Dendritic cell treated with granulocyte-macrophage colony-stimulating factor and Interleukin-4, amounts not matched to agents 40 ng/mL and 50 ng/mL, for 4 days (primary cell): ENCODE measurements around the gene LCN10.

Source experiments
- H3K27ac Mint-ChIP-seq: one replicate; pipeline ENCODE4 v1.8.0; 2022; ENCODE audit warnings: mild to moderate bottlenecking, mixed read lengths
- H3K27me3 Mint-ChIP-seq: one replicate; pipeline ENCODE4 v1.8.0; 2022; ENCODE audit warnings: mild to moderate bottlenecking, mixed read lengths
- H3K36me3 Mint-ChIP-seq: one replicate; pipeline ENCODE4 v1.8.0; 2022; ENCODE audit warnings: low read depth, mixed read lengths
- H3K4me1 Mint-ChIP-seq: one replicate; pipeline ENCODE4 v1.8.0; 2022; ENCODE audit warnings: low read depth, mixed read lengths
- H3K4me3 Mint-ChIP-seq: one replicate; pipeline ENCODE4 v1.8.0; 2022; ENCODE audit warnings: mild to moderate bottlenecking, moderate library complexity, mixed read lengths
- H3K9me3 Mint-ChIP-seq: one replicate; pipeline ENCODE4 v1.8.0; 2022; ENCODE audit warnings: mixed read lengths
- intact Hi-C: fragments of 100-400 bp; cut with micrococcal nuclease; formaldehyde crosslinking; loops from one replicate; pipeline ENCODE4 v1.15.0; 2022

LCN10 gene

GRCh38 chr9:136729144-136729543, 13.6 kb downstream of the LCN10 start:
- H3K27me3 Mint-ChIP-seq: peaks cover 14% of the 10 kb centered on the region
- intact Hi-C loops: loop anchor here (5.0 kb wide), 1 partner anchor 42 kb away; the partner anchor contains the start of gene AGPAT2
- H3K4me1 Mint-ChIP-seq: peaks cover 46% of the 10 kb centered on the region
- no peaks in the 10 kb centered on the region for H3K9me3 Mint-ChIP-seq
- no peak overlapping the region for H3K27ac Mint-ChIP-seq
- peak overlapping the region; percentile 89 for H3K4me3 Mint-ChIP-seq
- peaks cover 36% of the 10 kb centered on the region for H3K36me3 Mint-ChIP-seq

DNA sequence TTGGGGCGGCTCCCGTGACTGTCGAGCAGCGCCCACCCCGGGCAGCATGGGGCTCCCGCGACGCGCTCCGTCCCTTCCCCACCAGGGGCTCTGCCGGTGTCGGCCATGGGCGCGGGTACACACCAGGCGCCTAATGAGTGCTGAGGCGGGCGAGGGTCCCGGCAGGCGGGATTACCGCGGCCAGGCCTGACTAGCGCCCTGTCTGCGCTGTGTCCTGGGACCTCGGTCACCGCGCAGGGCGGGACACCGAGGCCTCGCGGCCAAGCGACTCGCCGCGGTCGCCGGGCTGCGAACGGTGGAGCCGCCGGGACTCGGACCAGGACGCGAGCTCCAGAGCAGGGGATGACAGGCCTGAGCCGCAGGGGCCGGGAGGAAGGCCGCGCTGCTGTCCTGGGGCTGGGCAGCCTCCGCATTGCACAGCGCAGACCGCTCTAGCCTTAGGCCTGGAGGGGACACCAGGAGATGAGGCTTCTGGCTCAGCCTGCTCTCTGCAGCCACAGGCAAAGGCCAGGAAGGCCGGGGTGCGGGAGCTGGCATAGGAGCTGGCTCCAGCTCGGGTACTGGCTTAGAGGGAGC, 14.1 kb downstream of the LCN10 start:
- intact Hi-C loops: loop anchor here (5.0 kb wide), 1 partner anchor 41 kb away; the partner anchor contains the start of gene AGPAT2
- Mint-ChIP-seq H3K4me3 (peak overlapping the region; percentile 89), H3K36me3 (peaks cover 41% of the 10 kb centered on the region), H3K27ac (peak overlapping the region; percentile 53), H3K27me3 (peaks cover 14% of the 10 kb centered on the region), H3K9me3 (no peaks in the 10 kb centered on the region), H3K4me1 (peaks cover 51% of the 10 kb centered on the region)

DNA sequence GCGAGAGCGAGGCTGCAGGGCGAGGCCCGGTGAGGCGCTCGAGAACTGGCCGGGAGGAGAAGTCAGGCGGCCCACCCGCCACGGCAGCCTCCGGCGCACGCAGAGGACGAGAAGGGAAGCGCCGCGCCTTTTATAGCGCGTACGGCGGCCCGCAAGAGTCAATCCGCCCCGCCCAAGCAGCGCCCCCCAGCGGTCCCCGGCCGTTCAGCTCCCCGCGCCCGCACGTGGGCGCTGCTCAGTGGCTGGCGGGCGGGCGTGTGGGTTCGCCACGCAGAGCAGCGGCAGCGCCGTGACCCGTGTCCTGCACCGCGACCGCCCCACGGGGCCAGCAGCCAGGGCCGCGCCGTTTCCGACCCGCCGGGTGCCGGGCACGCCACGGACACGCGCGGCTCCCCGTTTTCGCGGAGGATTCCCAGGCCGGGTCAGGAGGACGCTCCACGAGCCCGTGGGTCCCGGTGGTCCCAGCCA, 14.6 kb downstream of the LCN10 start:
- Mint-ChIP-seq H3K4me3 (peak overlapping the region; percentile 89), H3K27ac (peak overlapping the region; percentile 78), H3K27me3 (peaks cover 14% of the 10 kb centered on the region), H3K9me3 (no peaks in the 10 kb centered on the region), H3K36me3 (peaks cover 46% of the 10 kb centered on the region), H3K4me1 (peaks cover 55% of the 10 kb centered on the region)
- intact Hi-C loops: loop anchor here (5.0 kb wide), 1 partner anchor 41 kb away; the partner anchor contains the start of gene AGPAT2

- Mint-ChIP-seq H3K9me3 (no peaks in the 10 kb centered on the region), H3K4me1 (peaks cover 61% of the 10 kb centered on the region), H3K4me3 (peak overlapping the region; percentile 89), H3K27me3 (peaks cover 13% of the 10 kb centered on the region), H3K36me3 (peaks cover 60% of the 10 kb centered on the region), H3K27ac (peak overlapping the region; percentile 78)
- intact Hi-C loops: loop anchor here (5.0 kb wide), 1 partner anchor 39 kb away; the partner anchor contains the start of gene AGPAT2
Measured at GRCh38 chr9:136726631-136727191, 16.0 kb downstream of the LCN10 start.

- intact Hi-C loops: loop anchor here (5.0 kb wide), 1 partner anchor 39 kb away; the partner anchor contains the start of gene AGPAT2
- no peaks in the 10 kb centered on the region for H3K9me3 Mint-ChIP-seq
- H3K36me3 Mint-ChIP-seq: peaks cover 66% of the 10 kb centered on the region
Measured at GRCh38 chr9:136726118-136726517, 16.6 kb downstream of the LCN10 start.

DNA sequence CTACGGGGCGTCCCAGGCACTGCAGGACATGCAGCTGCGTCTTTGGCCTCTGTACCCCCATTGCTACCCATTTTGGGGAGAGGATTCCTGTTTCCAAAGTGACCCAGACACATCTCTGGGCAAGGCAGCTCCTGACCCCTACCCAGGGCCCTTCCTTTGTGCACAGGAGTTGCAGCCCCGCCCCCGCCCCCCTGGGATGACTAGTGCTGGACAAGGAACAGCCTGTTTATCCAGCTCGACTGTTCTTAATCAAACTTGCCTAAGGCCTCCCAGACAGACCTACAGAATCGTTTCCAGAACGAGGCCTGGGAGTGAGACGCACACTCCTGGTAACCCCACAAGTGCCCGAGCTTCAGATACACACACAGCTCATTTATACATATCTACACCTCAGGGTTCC, 17.1 kb downstream of the LCN10 start:
- H3K36me3 Mint-ChIP-seq: peaks cover 71% of the 10 kb centered on the region
- H3K4me1 Mint-ChIP-seq: peaks cover 68% of the 10 kb centered on the region
- no peak overlapping the region for H3K27ac Mint-ChIP-seq
- no peak overlapping the region for H3K4me3 Mint-ChIP-seq
- H3K27me3 Mint-ChIP-seq: peaks cover 13% of the 10 kb centered on the region
- intact Hi-C loops: loop anchor here (5.0 kb wide), 1 partner anchor 38 kb away; the partner anchor contains the start of gene AGPAT2
- H3K9me3 Mint-ChIP-seq: no peaks in the 10 kb centered on the region

More at GRCh38 chr9:136726118-136726517, 16.6 kb downstream of the LCN10 start:
- H3K4me3 Mint-ChIP-seq: no peak overlapping the region
- peaks cover 13% of the 10 kb centered on the region for H3K27me3 Mint-ChIP-seq
- no peak overlapping the region for H3K27ac Mint-ChIP-seq
- peaks cover 65% of the 10 kb centered on the region for H3K4me1 Mint-ChIP-seq

DNA sequence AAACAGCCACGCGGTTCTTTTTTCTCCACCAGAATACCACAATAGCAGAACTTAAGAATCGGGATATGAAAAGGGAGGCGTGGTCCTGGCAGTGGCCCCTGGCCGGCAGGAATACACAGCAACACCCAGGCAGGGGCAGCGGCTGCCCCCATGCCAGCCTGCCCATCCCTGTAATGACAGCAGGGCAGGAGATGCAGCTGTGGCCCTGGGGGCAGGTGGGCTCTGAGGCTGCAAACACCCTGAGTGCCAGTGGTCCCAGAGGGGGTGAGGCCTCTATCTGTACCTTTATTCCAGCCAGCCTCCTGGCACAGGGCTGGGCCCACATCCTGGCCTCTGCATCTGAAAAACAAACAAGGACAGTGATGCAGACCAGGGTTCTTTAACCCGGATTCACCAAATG, 18.0 kb downstream of the LCN10 start:
- Mint-ChIP-seq H3K9me3 (no peaks in the 10 kb centered on the region), H3K27ac (no peak overlapping the region), H3K4me1 (peaks cover 72% of the 10 kb centered on the region), H3K36me3 (peaks cover 75% of the 10 kb centered on the region), H3K27me3 (peaks cover 17% of the 10 kb centered on the region), H3K4me3 (no peak overlapping the region)
- intact Hi-C loops: loop anchor here (5.0 kb wide), 1 partner anchor 37 kb away; the partner anchor contains the start of gene AGPAT2

GRCh38 chr9:136723989-136724388, 18.8 kb downstream of the LCN10 start:
- peaks cover 11% of the 10 kb centered on the region for H3K27me3 Mint-ChIP-seq
- H3K4me1 Mint-ChIP-seq: peaks cover 72% of the 10 kb centered on the region
- peaks cover 75% of the 10 kb centered on the region for H3K36me3 Mint-ChIP-seq
- no peak overlapping the region for H3K27ac Mint-ChIP-seq
- no peaks in the 10 kb centered on the region for H3K9me3 Mint-ChIP-seq
- no peak overlapping the region for H3K4me3 Mint-ChIP-seq
- intact Hi-C loops: no loop called here

- Mint-ChIP-seq H3K27ac (no peak overlapping the region), H3K4me1 (peaks cover 67% of the 10 kb centered on the region), H3K27me3 (peaks cover 14% of the 10 kb centered on the region), H3K36me3 (peaks cover 75% of the 10 kb centered on the region), H3K9me3 (no peaks in the 10 kb centered on the region), H3K4me3 (no peak overlapping the region)
- intact Hi-C loops: no loop called here
Measured at GRCh38 chr9:136723362-136723976, 19.3 kb downstream of the LCN10 start.

DNA sequence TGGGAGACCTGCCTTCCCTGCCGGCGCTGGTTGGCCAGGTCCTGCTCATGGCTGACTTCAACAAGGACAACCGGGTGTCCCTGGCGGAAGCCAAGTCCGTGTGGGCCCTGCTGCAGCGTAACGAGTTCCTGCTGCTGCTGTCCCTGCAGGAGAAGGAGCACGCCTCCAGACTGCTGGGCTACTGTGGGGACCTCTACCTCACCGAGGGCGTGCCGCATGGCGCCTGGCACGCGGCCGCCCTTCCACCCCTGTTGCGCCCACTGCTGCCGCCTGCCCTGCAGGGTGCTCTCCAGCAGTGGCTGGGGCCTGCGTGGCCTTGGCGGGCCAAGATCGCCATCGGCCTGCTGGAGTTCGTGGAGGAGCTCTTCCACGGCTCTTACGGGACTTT, 19.8 kb downstream of the LCN10 start:
- intact Hi-C loops: no loop called here
- Mint-ChIP-seq H3K27ac (no peak overlapping the region), H3K36me3 (peaks cover 75% of the 10 kb centered on the region), H3K9me3 (no peaks in the 10 kb centered on the region), H3K4me3 (no peak overlapping the region), H3K4me1 (peaks cover 67% of the 10 kb centered on the region), H3K27me3 (peaks cover 19% of the 10 kb centered on the region)

DNA sequence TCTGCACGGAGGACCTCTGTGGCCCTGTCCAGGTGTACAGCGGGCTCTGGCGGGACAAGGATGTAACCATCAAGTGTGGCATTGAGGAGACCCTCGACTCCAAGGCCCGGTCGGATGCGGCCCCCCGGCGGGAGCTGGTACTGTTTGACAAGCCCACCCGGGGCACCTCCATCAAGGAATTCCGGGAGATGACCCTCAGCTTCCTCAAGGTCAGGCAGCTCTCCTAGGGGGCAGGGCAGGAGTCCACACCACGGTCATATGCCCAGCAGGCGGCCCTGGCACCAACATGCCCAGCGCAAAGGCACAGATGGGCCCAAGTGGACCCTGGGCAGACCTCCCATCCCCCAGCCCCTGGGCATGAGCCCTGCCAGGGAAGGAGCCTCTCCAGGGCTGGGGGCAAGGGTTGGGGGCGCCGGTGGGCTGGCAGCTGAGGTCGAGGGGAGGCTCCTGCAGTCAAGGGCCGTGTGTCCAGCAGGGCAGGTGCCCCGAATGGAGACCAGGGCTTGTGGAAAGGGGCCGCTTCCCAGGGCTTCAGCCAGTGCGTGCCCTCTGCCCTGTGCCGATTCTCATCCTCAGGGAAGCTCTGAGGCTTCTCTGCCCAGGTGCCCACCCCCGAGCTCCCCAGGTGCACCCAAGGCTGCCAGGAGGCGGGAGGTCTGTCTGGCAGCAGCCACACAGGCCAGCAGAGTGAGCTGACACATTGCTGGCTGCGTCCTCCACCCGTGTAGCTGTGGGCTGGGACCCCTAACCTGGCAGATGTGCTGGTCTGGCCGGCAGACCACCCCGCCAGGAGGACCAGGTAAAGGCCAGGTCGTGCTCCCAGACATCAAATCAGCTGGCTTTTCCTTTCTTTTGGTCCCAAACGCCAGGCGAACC, 20.4 kb downstream of the LCN10 start:
- H3K27me3 Mint-ChIP-seq: peaks cover 26% of the 10 kb centered on the region
- H3K4me3 Mint-ChIP-seq: no peak overlapping the region
- H3K27ac Mint-ChIP-seq: no peak overlapping the region
- peaks cover 71% of the 10 kb centered on the region for H3K36me3 Mint-ChIP-seq
- intact Hi-C loops: no loop called here
- H3K4me1 Mint-ChIP-seq: peaks cover 67% of the 10 kb centered on the region
- H3K9me3 Mint-ChIP-seq: no peaks in the 10 kb centered on the region

- intact Hi-C loops: no loop called here
- Mint-ChIP-seq H3K36me3 (peaks cover 63% of the 10 kb centered on the region), H3K9me3 (no peaks in the 10 kb centered on the region), H3K27ac (peak overlapping the region; percentile 16), H3K27me3 (peaks cover 34% of the 10 kb centered on the region), H3K4me3 (no peak overlapping the region), H3K4me1 (peaks cover 61% of the 10 kb centered on the region)
Measured at GRCh38 chr9:136721339-136722092, 21.2 kb downstream of the LCN10 start.

- H3K9me3 Mint-ChIP-seq: no peaks in the 10 kb centered on the region
- peaks cover 40% of the 10 kb centered on the region for H3K27me3 Mint-ChIP-seq
- peak overlapping the region; percentile 16 for H3K27ac Mint-ChIP-seq
- H3K36me3 Mint-ChIP-seq: peaks cover 57% of the 10 kb centered on the region
- H3K4me3 Mint-ChIP-seq: no peak overlapping the region
- peaks cover 55% of the 10 kb centered on the region for H3K4me1 Mint-ChIP-seq
- intact Hi-C loops: no loop called here
Measured at GRCh38 chr9:136720898-136721338, 21.8 kb downstream of the LCN10 start.
